Endodermal cell (in vitro differentiated cells): ENCODE data around the gene RAB31. TPM values are rescaled to one million over a fixed set of nuclear protein-coding genes. Genes with fewer than 3 reads are reported as not detected.

Experiments used
- DNase-seq: peaks from one replicate; pipeline ENCODE4 v3.0.0-alpha.2; 2017
- H3K27ac ChIP-seq: 2 replicates; pipeline ENCODE4 v1.5.1; 2013; ENCODE audit warnings: mild to moderate bottlenecking, low read depth, low read length, moderate library complexity
- H3K27me3 ChIP-seq: 2 replicates; pipeline ENCODE4 v1.6.1; 2013; ENCODE audit warnings: mild to moderate bottlenecking, low read length, moderate library complexity; ENCODE audit not compliant: insufficient read depth, control insufficient read depth, poor library complexity, severe bottlenecking
- H3K36me3 ChIP-seq: 2 replicates; pipeline ENCODE4 v1.7.0; 2013; ENCODE audit warnings: mild to moderate bottlenecking, low read length, moderate library complexity; ENCODE audit not compliant: control insufficient read depth, insufficient read depth
- H3K4me1 ChIP-seq: one replicate; pipeline ENCODE4 v1.7.0; 2013; ENCODE audit warnings: low read length; ENCODE audit not compliant: control insufficient read depth, insufficient read depth
- H3K4me3 ChIP-seq: 2 replicates; pipeline ENCODE4 v1.5.1; 2013; ENCODE audit warnings: mild to moderate bottlenecking, low read length, moderate library complexity
- H3K9ac ChIP-seq: 2 replicates; pipeline ENCODE4 v1.6.1; 2013; ENCODE audit warnings: mild to moderate bottlenecking, low read length, moderate library complexity; ENCODE audit not compliant: poor library complexity, severe bottlenecking; ENCODE audit errors: extremely low read depth
- H3K9me3 ChIP-seq: 2 replicates; pipeline ENCODE4 v1.6.1; 2013; ENCODE audit warnings: mild to moderate bottlenecking, low read length, moderate library complexity; ENCODE audit not compliant: control insufficient read depth
- H3K27ac Mint-ChIP-seq: 2 replicates; pipeline ENCODE4 v1.8.0; 2020; ENCODE audit warnings: mixed read lengths
- H3K27me3 Mint-ChIP-seq: 2 replicates; pipeline ENCODE4 v1.8.0; 2021; ENCODE audit warnings: mild to moderate bottlenecking, mixed read lengths; ENCODE audit not compliant: insufficient read depth
- H3K36me3 Mint-ChIP-seq: 2 replicates; pipeline ENCODE4 v1.8.0; 2020; ENCODE audit warnings: low read depth, mixed read lengths
- H3K4me1 Mint-ChIP-seq: 2 replicates; pipeline ENCODE4 v1.8.0; 2020; ENCODE audit warnings: mixed read lengths
- H3K4me3 Mint-ChIP-seq: 2 replicates; pipeline ENCODE4 v1.8.0; 2020; ENCODE audit warnings: mild to moderate bottlenecking, moderate library complexity, mixed read lengths
- H3K9me3 Mint-ChIP-seq: 2 replicates; pipeline ENCODE4 v1.8.0; 2020; ENCODE audit warnings: mild to moderate bottlenecking, mixed read lengths
- WGBS, 2 experiments: methylation state at CpG; one replicate each; pipeline versions ENCODE4 v1.1.5 to v1.1.7; 2013; ENCODE audit warnings: missing lambda C conversion rate in 2 of 2, mixed read lengths in 1 of 2; ENCODE audit not compliant: insufficient coverage in 1 of 2, insufficient read length in 1 of 2; 5-methylcytosine and 5-hydroxymethylcytosine counted together
- total RNA-seq, 2 donors: library from RNA; stranded (reverse); fragmentation: NEBNext Ultra II Directional in 1 of 2; extraction: Animal tissue kit (Norgen Biotek cat#: 25700) in 1 of 2; gene quantifications; 2 replicates in 1 of 2; 3 replicates in 1 of 2; pipeline ENCODE4 v1.2.1, GENCODE V29; 2021
- TF ChIP-seq, protein P1 (sequence below): fragments of 200-600 bp; sonication (generic); conservative IDR thresholded peaks from 2 replicates; pipeline ENCODE4 v1.5.0; 2021; ENCODE audit warnings: antibody characterized with exemption, mild to moderate bottlenecking

The RAB31 gene
- total RNA-seq, 2 donors from 2014 or later: 11.7 to 20.3 TPM

GRCh38 chr18:9709304-9709877, 1.3 kb downstream of the RAB31 start:
- WGBS, 2 experiments: 28 to 35% methylated on average over 15 to 18 of the region's 18 CpGs
- H3K27ac Mint-ChIP-seq: no peak overlapping the region
- Histone ChIP-seq H3K4me3 (peak overlapping the region; percentile 76), H3K4me1 (no peaks in the 10 kb centered on the region), H3K36me3 (no peaks in the 10 kb centered on the region), H3K27me3 (peaks cover 78% of the 10 kb centered on the region), H3K9ac (no peak overlapping the region), H3K27ac (no peak overlapping the region), H3K9me3 (no peaks in the 10 kb centered on the region)
- TF ChIP-seq, protein P1, sequence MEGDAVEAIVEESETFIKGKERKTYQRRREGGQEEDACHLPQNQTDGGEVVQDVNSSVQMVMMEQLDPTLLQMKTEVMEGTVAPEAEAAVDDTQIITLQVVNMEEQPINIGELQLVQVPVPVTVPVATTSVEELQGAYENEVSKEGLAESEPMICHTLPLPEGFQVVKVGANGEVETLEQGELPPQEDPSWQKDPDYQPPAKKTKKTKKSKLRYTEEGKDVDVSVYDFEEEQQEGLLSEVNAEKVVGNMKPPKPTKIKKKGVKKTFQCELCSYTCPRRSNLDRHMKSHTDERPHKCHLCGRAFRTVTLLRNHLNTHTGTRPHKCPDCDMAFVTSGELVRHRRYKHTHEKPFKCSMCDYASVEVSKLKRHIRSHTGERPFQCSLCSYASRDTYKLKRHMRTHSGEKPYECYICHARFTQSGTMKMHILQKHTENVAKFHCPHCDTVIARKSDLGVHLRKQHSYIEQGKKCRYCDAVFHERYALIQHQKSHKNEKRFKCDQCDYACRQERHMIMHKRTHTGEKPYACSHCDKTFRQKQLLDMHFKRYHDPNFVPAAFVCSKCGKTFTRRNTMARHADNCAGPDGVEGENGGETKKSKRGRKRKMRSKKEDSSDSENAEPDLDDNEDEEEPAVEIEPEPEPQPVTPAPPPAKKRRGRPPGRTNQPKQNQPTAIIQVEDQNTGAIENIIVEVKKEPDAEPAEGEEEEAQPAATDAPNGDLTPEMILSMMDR: no peak
- no peaks in the 10 kb centered on the region for H3K9me3 Mint-ChIP-seq
- no peaks in the 10 kb centered on the region for H3K36me3 Mint-ChIP-seq
- peaks cover 76% of the 10 kb centered on the region for H3K27me3 Mint-ChIP-seq
- peaks cover 46% of the 10 kb centered on the region for H3K4me1 Mint-ChIP-seq
- H3K4me3 Mint-ChIP-seq: peak overlapping the region; percentile 70
- DNase-seq: peak; percentile 76

GRCh38 chr18:9710037-9710436, 1.9 kb downstream of the RAB31 start:
- no peak overlapping the region for H3K9ac ChIP-seq

GRCh38 chr18:9711361-9712129, 3.4 kb downstream of the RAB31 start:
- Mint-ChIP-seq H3K36me3 (no peaks in the 10 kb centered on the region), H3K27ac (no peak overlapping the region), H3K4me3 (no peak overlapping the region), H3K27me3 (peaks cover 68% of the 10 kb centered on the region), H3K9me3 (no peaks in the 10 kb centered on the region), H3K4me1 (peaks cover 42% of the 10 kb centered on the region)
- H3K4me1 ChIP-seq: no peaks in the 10 kb centered on the region
- H3K27ac ChIP-seq: no peak overlapping the region
- WGBS, 2 experiments: 79 to 82% methylated on average over 5 to 7 of the region's 7 CpGs
- no peaks in the 10 kb centered on the region for H3K9me3 ChIP-seq
- H3K9ac ChIP-seq: no peak overlapping the region
- no peak overlapping the region for H3K4me3 ChIP-seq
- H3K27me3 ChIP-seq: peaks cover 60% of the 10 kb centered on the region
- TF ChIP-seq, protein P1: no peak
- DNase-seq: no peak
- no peaks in the 10 kb centered on the region for H3K36me3 ChIP-seq

More at GRCh38 chr18:9710037-9710436, 1.9 kb downstream of the RAB31 start:
- H3K36me3 Mint-ChIP-seq: no peaks in the 10 kb centered on the region
- Histone ChIP-seq H3K36me3 (no peaks in the 10 kb centered on the region), H3K9me3 (no peaks in the 10 kb centered on the region), H3K4me1 (no peaks in the 10 kb centered on the region), H3K4me3 (no peak overlapping the region), H3K27me3 (peaks cover 72% of the 10 kb centered on the region), H3K27ac (no peak overlapping the region)
- H3K9me3 Mint-ChIP-seq: no peaks in the 10 kb centered on the region
- DNase-seq: no peak
- H3K4me3 Mint-ChIP-seq: peak overlapping the region; percentile 70
- H3K4me1 Mint-ChIP-seq: peaks cover 47% of the 10 kb centered on the region
- TF ChIP-seq, protein P1: no peak
- H3K27me3 Mint-ChIP-seq: peaks cover 78% of the 10 kb centered on the region
- WGBS, 2 experiments: 87 to 88% methylated on average over 3 to 4 of the region's 4 CpGs
- H3K27ac Mint-ChIP-seq: no peak overlapping the region
